K562 (cell line): ENCODE measurements around the gene SLBP.

Source experiments
- CHD4 ChIP-seq: fragments of 200-600 bp; sonication (generic); IDR thresholded peaks from 3 replicates; pipeline ENCODE4 v1.6.1; 2012; ENCODE audit warnings: low read depth, mild to moderate bottlenecking, mixed read lengths, low read length, inconsistent platforms; ENCODE audit not compliant: insufficient read depth, insufficient replicate concordance, poor library complexity, severe bottlenecking
- ETS2 ChIP-seq: IDR thresholded peaks from 2 replicates; pipeline ENCODE4 v1.6.1; 2016; ENCODE audit warnings: borderline replicate concordance, missing genetic modification characterization, mild to moderate bottlenecking, moderate library complexity, missing compliant biosample characterization; ENCODE audit not compliant: poor library complexity, severe bottlenecking

DNA sequence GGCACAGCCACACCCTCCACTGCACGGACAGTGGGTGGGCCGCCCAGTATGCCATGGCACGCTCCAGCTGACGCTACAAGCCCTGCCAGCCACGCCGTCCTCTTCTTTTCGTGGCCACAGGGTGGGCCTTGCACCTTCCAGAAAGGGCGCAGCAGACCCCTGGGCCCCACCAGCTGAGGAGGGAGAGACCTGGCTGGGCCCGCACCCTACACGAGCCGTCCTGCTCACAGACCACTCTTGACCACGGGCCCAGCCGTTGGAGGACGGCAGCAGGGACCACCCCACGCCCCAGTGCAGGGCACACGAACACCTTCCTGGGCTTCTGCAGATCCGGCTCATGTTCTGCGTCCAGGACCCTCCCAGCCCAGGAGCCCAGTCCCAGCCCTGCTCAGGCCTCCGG is 55.1 kb downstream of the SLBP start:
- TF ChIP-seq CHD4 (no peak), ETS2 (tag) (no peak)
